Inflammatory macrophage treated with lipopolysaccharide for 1 hour (primary cell): ENCODE results near the gene PRKCA.

Experiments used
- DNase-seq, 2 donors: peaks; one replicate each; pipeline ENCODE4 v3.0.0-alpha.2; 2020 to 2022

PRKCA gene

GRCh38 chr17:66671156-66671555 is 368.7 kb downstream of the PRKCA start:
- DNase-seq: no peak

- DNase-seq: peak in 1 of 2 donors; percentile 51
Observed at GRCh38 chr17:66673668-66674276, 371.4 kb downstream of the PRKCA start.

- no peak for DNase-seq
Observed at GRCh38 chr17:66675273-66675990, 373.0 kb downstream of the PRKCA start.

- no peak for DNase-seq
Observed at GRCh38 chr17:66675991-66676371, 373.6 kb downstream of the PRKCA start.

- DNase-seq: no peak
Observed at GRCh38 chr17:66676421-66676820, 374.0 kb downstream of the PRKCA start.

- no peak for DNase-seq
Observed at GRCh38 chr17:66677201-66677981, 375.0 kb downstream of the PRKCA start.

- no peak for DNase-seq
Observed at GRCh38 chr17:66678061-66678460, 375.6 kb downstream of the PRKCA start.

GRCh38 chr17:66678827-66679226 is 376.4 kb downstream of the PRKCA start:
- no peak for DNase-seq

GRCh38 chr17:66679631-66680517 is 377.5 kb downstream of the PRKCA start:
- DNase-seq: no peak

GRCh38 chr17:66682283-66682682 is 379.9 kb downstream of the PRKCA start:
- no peak for DNase-seq

- DNase-seq: no peak
Observed at GRCh38 chr17:66684261-66684660, 381.8 kb downstream of the PRKCA start.

- no peak for DNase-seq
Observed at GRCh38 chr17:66684731-66685130, 382.3 kb downstream of the PRKCA start.

- DNase-seq: no peak
Observed at GRCh38 chr17:66686601-66687000, 384.2 kb downstream of the PRKCA start.

GRCh38 chr17:66687570-66688284 is 385.3 kb downstream of the PRKCA start:
- no peak for DNase-seq

GRCh38 chr17:66689221-66689620 is 386.8 kb downstream of the PRKCA start:
- peak in 1 of 2 donors; percentile 65 for DNase-seq

GRCh38 chr17:66690166-66690565 is 387.8 kb downstream of the PRKCA start:
- no peak for DNase-seq

GRCh38 chr17:66691644-66692420 is 389.4 kb downstream of the PRKCA start:
- DNase-seq: peak; percentile 43 to 57

- DNase-seq: no peak
Observed at GRCh38 chr17:66692421-66692690, 389.9 kb downstream of the PRKCA start.

- no peak for DNase-seq
Observed at GRCh38 chr17:66695098-66695497, 392.7 kb downstream of the PRKCA start.

GRCh38 chr17:66698270-66698669 is 395.9 kb downstream of the PRKCA start:
- no peak for DNase-seq

GRCh38 chr17:66701462-66701861 is 399.0 kb downstream of the PRKCA start:
- DNase-seq: no peak
